K562 (cell line): ENCODE results near the gene FAT2. TPM values are rescaled to one million over a fixed set of nuclear protein-coding genes. Genes with fewer than 3 reads are reported as not detected.

ENCODE experiments used
- ATAC-seq: fragments of 200-7000 bp; cut with Tn5 transposase; 3 replicates; pipeline ENCODE4 v1.9.1; 2020; ENCODE audit warnings: moderate library complexity
- Bru-seq: library from RNA; stranded (reverse); fragments of 400-500 nt; gene quantifications from one replicate; lab custom pipeline; 2021; lab: Mats Ljungman, UMichigan
- BruChase-seq, 2 experiments: library from RNA; stranded (reverse); fragments of 400-500 nt; gene quantifications; one replicate each; lab custom pipeline; 2021; lab: Mats Ljungman, UMichigan
- BruUV-seq: library from RNA; stranded (reverse); fragments of 400-500 nt; replicated peaks from 2 replicates; lab custom pipeline; 2021; lab: Mats Ljungman, UMichigan
- CTCF ChIA-PET: fragments of 300-600 bp; formaldehyde crosslinking; extraction: SDS; loops from one replicate; lab custom pipeline; 2021; ENCODE audit warnings: low intra/inter-chr PET ratio; lab: Yijun Ruan, JAX
- POLR2A ChIA-PET: fragments of 300-600, 350-650 bp; sonication (Branson Sonifier 250); formaldehyde crosslinking; extraction: SDS; loops from one replicate; lab custom pipeline; 2021; ENCODE audit warnings: antibody characterized with exemption, inconsistent platforms; lab: Yijun Ruan, JAX
- DNase-seq, 4 experiments: peaks; one replicate each; pipeline versions ENCODE4 v3.0.0 to v3.0.0-alpha.2; 2011 to 2018; ENCODE audit warnings: low spot score in 3 of 4, mixed read lengths in 3 of 4; ENCODE audit errors: extremely low read depth in 1 of 4
- FAIRE-seq: peaks from 2 replicates; lab custom pipeline; 2011; peaks lifted over from hg19 to GRCh38; lab: Jason Lieb, UNC
- H2AFZ ChIP-seq: 2 replicates; pipeline ENCODE4 v1.6.0; 2011; ENCODE audit warnings: low read depth, low read length, control low read depth, inconsistent platforms
- H3K27ac ChIP-seq: fragments of 200-600 bp; 3 replicates; pipeline ENCODE4 v1.8.0; 2011; ENCODE audit warnings: low read depth, mild to moderate bottlenecking, control low read depth, inconsistent platforms, low read length, moderate library complexity, mixed read lengths; ENCODE audit errors: extremely low read depth
- H3K27me3 ChIP-seq, 2 experiments: fragments of 300-600 bp in 1 of 2; 2 replicates in 1 of 2; 3 replicates in 1 of 2; pipeline versions ENCODE4 v1.6.0 to v1.8.0; 2011; ENCODE audit warnings: inconsistent platforms in 2 of 2, low read length in 2 of 2, mild to moderate bottlenecking in 1 of 2, mixed read lengths in 1 of 2, moderate library complexity in 1 of 2; ENCODE audit not compliant: control insufficient read depth in 2 of 2, insufficient read depth in 2 of 2
- H3K36me3 ChIP-seq: fragments of 300-600 bp; 3 replicates; pipeline ENCODE4 v1.8.0; 2011; ENCODE audit warnings: mild to moderate bottlenecking, low read length, inconsistent platforms; ENCODE audit not compliant: control insufficient read depth, insufficient read depth
- H3K4me1 ChIP-seq, 2 experiments: fragments of 200-600 bp in 1 of 2; replicated peaks in 1 of 2; 2 replicates in 1 of 2; 3 replicates in 1 of 2; pipeline versions ENCODE4 v1.5.1 to v1.8.0; 2011; ENCODE audit warnings: inconsistent platforms in 2 of 2, low read length in 2 of 2, mild to moderate bottlenecking in 1 of 2, mixed read lengths in 1 of 2, moderate library complexity in 1 of 2; ENCODE audit not compliant: control insufficient read depth in 2 of 2, insufficient read depth in 2 of 2
- H3K4me2 ChIP-seq: 2 replicates; pipeline ENCODE4 v1.6.1; 2011; ENCODE audit warnings: low read length, control low read depth, inconsistent platforms, mixed read lengths; ENCODE audit not compliant: insufficient read depth
- H3K4me3 ChIP-seq: fragments of 200-600 bp; sonication (generic), shearing (Covaris generic); 2 replicates; pipeline ENCODE4 v1.5.1; 2016; ENCODE audit warnings: control low read depth, inconsistent platforms
- H3K79me2 ChIP-seq: fragments of 200-600 bp; 3 replicates; pipeline ENCODE4 v1.8.0; 2011; ENCODE audit warnings: low read length, inconsistent platforms; ENCODE audit not compliant: control insufficient read depth, insufficient read depth
- H3K9ac ChIP-seq, 2 experiments: 2 replicates each; pipeline versions ENCODE4 v1.6.0 to v1.6.1; 2011; ENCODE audit warnings: low read depth in 2 of 2, low read length in 2 of 2, control low read depth in 1 of 2, inconsistent platforms in 1 of 2, mild to moderate bottlenecking in 1 of 2, mixed read lengths in 1 of 2; ENCODE audit not compliant: insufficient read depth in 1 of 2
- H3K9me1 ChIP-seq: one replicate; pipeline ENCODE4 v1.6.0; 2011; ENCODE audit warnings: inconsistent platforms, mild to moderate bottlenecking, low read length, moderate library complexity; ENCODE audit not compliant: control insufficient read depth, insufficient read depth
- H3K9me3 ChIP-seq: replicated peaks from 2 replicates; pipeline ENCODE4 v1.5.1; 2011; ENCODE audit warnings: low read depth, low read length, inconsistent platforms; ENCODE audit not compliant: control insufficient read depth, insufficient read depth
- H4K20me1 ChIP-seq: replicated peaks from 2 replicates; pipeline ENCODE4 v1.6.1; 2011; ENCODE audit warnings: low read length, inconsistent platforms, mixed read lengths; ENCODE audit not compliant: control insufficient read depth, insufficient read depth
- ATF6 ChIP-seq: sonication (generic); formaldehyde crosslinking; IDR thresholded peaks from 2 replicates; pipeline ENCODE4 v1.4.0; 2020; ENCODE audit warnings: mild to moderate bottlenecking, missing genetic modification reagents
- E2F1 ChIP-seq: sonication (generic); formaldehyde crosslinking; IDR thresholded peaks from 2 replicates; pipeline ENCODE4 v1.8.1; 2023; ENCODE audit warnings: mild to moderate bottlenecking, missing genetic modification reagents, moderate library complexity
- EP300 ChIP-seq: IDR thresholded peaks from 2 replicates; pipeline ENCODE4 v1.6.1; 2012; ENCODE audit warnings: low read length, improper control_type of control experiment
- POLR3G ChIP-seq: IDR thresholded peaks from 2 replicates; pipeline ENCODE4 v1.6.1; 2011; ENCODE audit not compliant: insufficient read length, insufficient replicate concordance; ENCODE audit errors: extremely low read depth
- WGBS: fragments of 100-300 bp; shearing (Covaris generic); methylation state at CpG from one replicate; pipeline ENCODE4 v1.1.6; 2016; ENCODE audit warnings: low coverage, mixed read lengths; ENCODE audit not compliant: insufficient coverage; ENCODE audit errors: missing lambda C conversion rate; 5-methylcytosine and 5-hydroxymethylcytosine counted together
- in situ Hi-C: fragments of 300-500 bp; cut with MboI; formaldehyde crosslinking; loops from 4 replicates; pipeline ENCODE4 v1.15.0; 2018; ENCODE audit warnings: inconsistent platforms, mixed read lengths
- intact Hi-C: fragments of 100-400 bp; cut with micrococcal nuclease; formaldehyde crosslinking; loops from 2 replicates; pipeline ENCODE4 v1.14.2; 2022
- long read RNA-seq, 3 experiments: library from polyadenylated mRNA in 2 of 3; library from RNA in 1 of 3; unstranded in 2 of 3; stranded (forward) in 1 of 3; transcript quantifications; one replicate each; pipeline ENCODE4 v2.0.0, GENCODE V29; 2019 to 2022
- polyA minus RNA-seq, 3 experiments: library from RNA; depleted of rRNA, polyadenylated mRNA; stranded (reverse); fragments of >200 nt; gene quantifications; 2 replicates each; pipeline ENCODE4 v1.2.3, GENCODE V29; 2011
- polyA plus RNA-seq, 8 experiments: library from polyadenylated mRNA; depleted of rRNA in 4 of 8; stranded (reverse) in 5 of 8; unstranded in 3 of 8; fragments of >200 nt; fragmentation: Nextera tagmentation in 2 of 8; fragmentation: Illumina TruSeq in 1 of 8; extraction: Ambion mirVana in 2 of 8; extraction: Trizol in 1 of 8; gene quantifications; 2 replicates each; pipeline versions ENCODE4 v1.2.1 to v1.2.3, GENCODE V29; 2011 to 2014; ENCODE audit warnings: inconsistent platforms in 1 of 8, missing spikeins in 1 of 8
- total RNA-seq, 7 experiments: library from RNA; depleted of rRNA in 6 of 7; stranded (reverse); fragments of >200 nt in 6 of 7; fragmentation: Illumina TruSeq in 2 of 7; extraction: Trizol in 2 of 7; gene quantifications; 2 replicates each; pipeline versions ENCODE4 v1.2.1 to v1.2.3, GENCODE V29; 2011 to 2021; ENCODE audit warnings: low replicate concordance in 1 of 7
- TF ChIP-seq, protein P1 (sequence below): fragments of 450-650 bp; IDR thresholded peaks from 2 replicates; pipeline ENCODE4 v1.6.1; 2017; ENCODE audit warnings: antibody characterized with exemption

FAT2 gene, protein sequence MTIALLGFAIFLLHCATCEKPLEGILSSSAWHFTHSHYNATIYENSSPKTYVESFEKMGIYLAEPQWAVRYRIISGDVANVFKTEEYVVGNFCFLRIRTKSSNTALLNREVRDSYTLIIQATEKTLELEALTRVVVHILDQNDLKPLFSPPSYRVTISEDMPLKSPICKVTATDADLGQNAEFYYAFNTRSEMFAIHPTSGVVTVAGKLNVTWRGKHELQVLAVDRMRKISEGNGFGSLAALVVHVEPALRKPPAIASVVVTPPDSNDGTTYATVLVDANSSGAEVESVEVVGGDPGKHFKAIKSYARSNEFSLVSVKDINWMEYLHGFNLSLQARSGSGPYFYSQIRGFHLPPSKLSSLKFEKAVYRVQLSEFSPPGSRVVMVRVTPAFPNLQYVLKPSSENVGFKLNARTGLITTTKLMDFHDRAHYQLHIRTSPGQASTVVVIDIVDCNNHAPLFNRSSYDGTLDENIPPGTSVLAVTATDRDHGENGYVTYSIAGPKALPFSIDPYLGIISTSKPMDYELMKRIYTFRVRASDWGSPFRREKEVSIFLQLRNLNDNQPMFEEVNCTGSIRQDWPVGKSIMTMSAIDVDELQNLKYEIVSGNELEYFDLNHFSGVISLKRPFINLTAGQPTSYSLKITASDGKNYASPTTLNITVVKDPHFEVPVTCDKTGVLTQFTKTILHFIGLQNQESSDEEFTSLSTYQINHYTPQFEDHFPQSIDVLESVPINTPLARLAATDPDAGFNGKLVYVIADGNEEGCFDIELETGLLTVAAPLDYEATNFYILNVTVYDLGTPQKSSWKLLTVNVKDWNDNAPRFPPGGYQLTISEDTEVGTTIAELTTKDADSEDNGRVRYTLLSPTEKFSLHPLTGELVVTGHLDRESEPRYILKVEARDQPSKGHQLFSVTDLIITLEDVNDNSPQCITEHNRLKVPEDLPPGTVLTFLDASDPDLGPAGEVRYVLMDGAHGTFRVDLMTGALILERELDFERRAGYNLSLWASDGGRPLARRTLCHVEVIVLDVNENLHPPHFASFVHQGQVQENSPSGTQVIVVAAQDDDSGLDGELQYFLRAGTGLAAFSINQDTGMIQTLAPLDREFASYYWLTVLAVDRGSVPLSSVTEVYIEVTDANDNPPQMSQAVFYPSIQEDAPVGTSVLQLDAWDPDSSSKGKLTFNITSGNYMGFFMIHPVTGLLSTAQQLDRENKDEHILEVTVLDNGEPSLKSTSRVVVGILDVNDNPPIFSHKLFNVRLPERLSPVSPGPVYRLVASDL (N-terminal part only)
- total RNA-seq (2011; cell fraction: chromatin; rRNA removed; ENCODE audit: low replicate concordance), result not detected in 2 replicates
- not detected in 2 replicates for total RNA-seq (2011; cell fraction: nucleolus; rRNA removed)
- under 0.01 TPM in 1 of 2 replicates, not detected in the other for total RNA-seq (2011; cell fraction: nucleoplasm; rRNA removed)
- total RNA-seq (2014; rRNA removed), result not detected in 2 replicates
- total RNA-seq (2014; rRNA removed; fragmentation: Illumina TruSeq; extraction: Trizol), result not detected in 2 replicates
- total RNA-seq (2015; rRNA removed; fragmentation: Illumina TruSeq; extraction: Trizol), result not detected in 2 replicates
- not detected in 2 replicates for total RNA-seq (2021)
- not detected in 2 replicates for polyA plus RNA-seq (2011; rRNA removed)
- not detected in 2 replicates for polyA plus RNA-seq (2011; cell fraction: cytosol; rRNA removed)
- polyA plus RNA-seq (2011; cell fraction: nucleus; rRNA removed), result not detected in 2 replicates
- polyA plus RNA-seq (2012), result 0.06 and 0.07 TPM in 2 replicates
- not detected in 2 replicates for polyA plus RNA-seq (2014; fragmentation: Illumina TruSeq; extraction: Trizol)
- polyA plus RNA-seq (2014; fragmentation: Nextera tagmentation; extraction: Ambion mirVana), result not detected
- not detected in 2 replicates for polyA plus RNA-seq (2014; rRNA removed)
- polyA minus RNA-seq (2011; rRNA and poly(A)+ RNA removed), result not detected in 2 replicates
- polyA minus RNA-seq (2011; cell fraction: cytosol; rRNA and poly(A)+ RNA removed), result not detected in 2 replicates
- polyA minus RNA-seq (2011; cell fraction: nucleus; rRNA and poly(A)+ RNA removed), result not detected in 2 replicates
- percentile 2 among the genes with signal in this experiment for Bru-seq, nascent RNA
- BruChase-seq, experiment 1, labeled RNA remaining after a 2-hour chase, result not detected
- BruChase-seq, experiment 2, labeled RNA remaining after a 6-hour chase, result percentile 2 among the genes with signal in this experiment
- long read RNA-seq, experiment 1, result 0 reads
- long read RNA-seq, experiment 2, result 0 reads
- long read RNA-seq, experiment 3, result 0 reads

DNA sequence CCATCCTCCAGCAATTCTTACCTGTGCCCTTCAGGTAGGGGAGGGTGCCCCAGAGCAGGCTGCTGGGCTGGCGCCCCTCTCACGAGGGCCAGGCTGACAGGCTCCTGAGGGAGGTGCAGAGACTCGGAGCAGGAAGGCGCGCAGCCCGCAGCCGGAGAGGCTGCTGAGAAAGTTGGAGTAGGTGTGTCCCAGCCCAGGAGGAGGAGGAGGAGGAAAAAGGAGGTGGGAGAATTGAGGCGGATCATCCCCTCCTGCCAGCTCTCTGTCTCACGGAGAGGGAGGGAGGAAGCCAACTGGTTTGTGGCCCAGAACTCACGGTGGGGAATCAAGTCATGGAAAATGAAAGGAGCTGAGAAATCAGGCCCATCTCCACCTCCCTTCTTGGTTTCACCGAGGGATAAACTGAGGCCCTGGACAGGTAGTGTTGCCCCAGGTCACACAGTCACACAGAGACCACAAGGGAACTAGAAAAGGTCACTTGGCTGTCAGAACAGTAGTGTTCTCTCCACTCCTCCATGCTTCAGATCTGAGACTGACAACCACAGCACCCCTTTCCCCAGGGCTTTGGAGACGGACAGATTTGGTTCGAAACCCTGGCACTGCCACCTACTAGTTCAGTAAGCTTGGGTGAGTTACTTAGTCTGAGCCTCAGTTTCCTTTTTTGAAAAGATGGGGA, at the start of gene FAT2:
FAT2 (minus strand) TSS at position 188 of the 676 bp plus-strand sequence. CDS start 22,400 bp downstream, outside the sequence.
- 0% methylated on average over 12 of the region's 13 CpGs for WGBS
- no peak within 1 kb of the TSS; a peak in 1 of 4 replicates for H3K9ac ChIP-seq
- no TSS peak for BruUV-seq
- in situ Hi-C loops, result no loop called here
- no peak for DNase-seq
- POLR2A ChIA-PET, result no interaction called here
- H3K9me1 ChIP-seq, result no peaks in the 10 kb centered on the region
- no peak for ATAC-seq
- intact Hi-C loops, result no loop called here
- H3K36me3 ChIP-seq, result no peaks in the 10 kb centered on the region
- no peak within 1 kb of the TSS for H3K4me3 ChIP-seq
- no peak within 1 kb of the TSS for H3K27ac ChIP-seq
- no peak within 1 kb of the TSS for H3K4me2 ChIP-seq
- H4K20me1 ChIP-seq, result no peaks in the 10 kb centered on the region
- peaks cover 5 to 41% of the 10 kb centered on the region in 2 experiments; a peak in 4 of 5 replicates for H3K27me3 ChIP-seq
- H3K9me3 ChIP-seq, result no peaks in the 10 kb centered on the region
- FAIRE-seq, result no peak
- no peaks in the 10 kb centered on the region; a peak in 1 of 5 replicates for H3K4me1 ChIP-seq
- H3K79me2 ChIP-seq, result no peaks in the 10 kb centered on the region
- H2AFZ ChIP-seq, result no peak within 1 kb of the TSS
- CTCF ChIA-PET, result no interaction called here
- TF ChIP-seq EP300, result no peak
- no peak for TF ChIP-seq E2F1
- TF ChIP-seq ATF6 (CRISPR knock-in tag), result no peak
- TF ChIP-seq, protein P1, sequence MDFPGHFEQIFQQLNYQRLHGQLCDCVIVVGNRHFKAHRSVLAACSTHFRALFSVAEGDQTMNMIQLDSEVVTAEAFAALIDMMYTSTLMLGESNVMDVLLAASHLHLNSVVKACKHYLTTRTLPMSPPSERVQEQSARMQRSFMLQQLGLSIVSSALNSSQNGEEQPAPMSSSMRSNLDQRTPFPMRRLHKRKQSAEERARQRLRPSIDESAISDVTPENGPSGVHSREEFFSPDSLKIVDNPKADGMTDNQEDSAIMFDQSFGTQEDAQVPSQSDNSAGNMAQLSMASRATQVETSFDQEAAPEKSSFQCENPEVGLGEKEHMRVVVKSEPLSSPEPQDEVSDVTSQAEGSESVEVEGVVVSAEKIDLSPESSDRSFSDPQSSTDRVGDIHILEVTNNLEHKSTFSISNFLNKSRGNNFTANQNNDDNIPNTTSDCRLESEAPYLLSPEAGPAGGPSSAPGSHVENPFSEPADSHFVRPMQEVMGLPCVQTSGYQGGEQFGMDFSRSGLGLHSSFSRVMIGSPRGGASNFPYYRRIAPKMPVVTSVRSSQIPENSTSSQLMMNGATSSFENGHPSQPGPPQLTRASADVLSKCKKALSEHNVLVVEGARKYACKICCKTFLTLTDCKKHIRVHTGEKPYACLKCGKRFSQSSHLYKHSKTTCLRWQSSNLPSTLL, result no peak
- no peak for TF ChIP-seq POLR3G
